HepG2 (cell line): ENCODE measurements around the gene KDM7A. TPM values are rescaled to one million over a fixed set of nuclear protein-coding genes. Genes with fewer than 3 reads are reported as not detected.

Experiments used
- CREB1 ChIP-seq, 2 experiments: fragments of 450-650 bp in 1 of 2; IDR thresholded peaks; 2 replicates each; pipeline ENCODE4 v1.6.1; 2016 to 2017; ENCODE audit warnings: control low read depth in 1 of 2, mild to moderate bottlenecking in 1 of 2, missing compliant biosample characterization in 1 of 2, missing genetic modification characterization in 1 of 2
- ERF ChIP-seq: IDR thresholded peaks from 2 replicates; pipeline ENCODE4 v1.6.1; 2018; ENCODE audit warnings: missing biosample characterization, missing genetic modification reagents
- GATAD2A ChIP-seq: IDR thresholded peaks from 2 replicates; pipeline ENCODE4 v1.6.1; 2016
- HDAC6 ChIP-seq: fragments of 200-600 bp; sonication (generic); IDR thresholded peaks from 2 replicates; pipeline ENCODE4 v1.7.0; 2017; ENCODE audit warnings: mild to moderate bottlenecking, antibody characterized with exemption, low read length, low read depth
- HES4 ChIP-seq: sonication (generic); formaldehyde crosslinking; IDR thresholded peaks from 2 replicates; pipeline ENCODE4 v1.9.0; 2021; ENCODE audit warnings: mild to moderate bottlenecking, missing genetic modification reagents, borderline replicate concordance
- HOXA5 ChIP-seq: sonication (generic); formaldehyde crosslinking; IDR thresholded peaks from 2 replicates; pipeline ENCODE4 v1.4.0; 2020; ENCODE audit warnings: missing genetic modification reagents
- KLF16 ChIP-seq, 2 experiments: sonication (generic) in 1 of 2; formaldehyde crosslinking in 1 of 2; IDR thresholded peaks; 2 replicates each; pipeline versions ENCODE4 v1.6.1 to v1.8.0; 2016 to 2023; ENCODE audit warnings: missing genetic modification reagents in 2 of 2, missing compliant biosample characterization in 1 of 2
- MXD3 ChIP-seq: IDR thresholded peaks from 2 replicates; pipeline ENCODE4 v1.6.1; 2016; ENCODE audit warnings: mild to moderate bottlenecking, missing biosample characterization, missing genetic modification reagents
- NAIF1 ChIP-seq: sonication (generic); formaldehyde crosslinking; IDR thresholded peaks from 2 replicates; pipeline ENCODE4 v1.5.0; 2020; ENCODE audit warnings: mild to moderate bottlenecking, missing genetic modification reagents, borderline replicate concordance
- NONO ChIP-seq, 2 experiments: fragments of 450-650 bp in 1 of 2; sonication (generic) in 1 of 2; formaldehyde crosslinking in 1 of 2; IDR thresholded peaks in 1 of 2; conservative IDR thresholded peaks in 1 of 2; 2 replicates each; pipeline versions ENCODE4 v1.6.1 to v1.8.0; 2017 to 2022; ENCODE audit warnings: mild to moderate bottlenecking in 1 of 2, missing genetic modification reagents in 1 of 2, moderate library complexity in 1 of 2
- PLSCR1 ChIP-seq: sonication (generic); formaldehyde crosslinking; IDR thresholded peaks from 2 replicates; pipeline ENCODE4 v1.5.0; 2020; ENCODE audit warnings: missing genetic modification reagents, mild to moderate bottlenecking, borderline replicate concordance
- RFX1 ChIP-seq: fragments of 450-650 bp; IDR thresholded peaks from 2 replicates; pipeline ENCODE4 v1.6.1; 2017
- RNF2 ChIP-seq: fragments of 450-650 bp; conservative IDR thresholded peaks from 2 replicates; pipeline ENCODE4 v1.6.1; 2016; ENCODE audit warnings: low read depth
- TCF12 ChIP-seq, 2 experiments: fragments of 450-650 bp in 1 of 2; sonication (generic) in 1 of 2; formaldehyde crosslinking in 1 of 2; IDR thresholded peaks; 2 replicates each; pipeline versions ENCODE4 v1.6.1 to v1.8.0; 2017 to 2022; ENCODE audit warnings: antibody characterized with exemption in 1 of 2, mild to moderate bottlenecking in 1 of 2, missing genetic modification reagents in 1 of 2, moderate library complexity in 1 of 2
- YY1 ChIP-seq: IDR thresholded peaks from 2 replicates; pipeline ENCODE4 v1.6.1; 2011; ENCODE audit warnings: low read length, low read depth, moderate library complexity, mild to moderate bottlenecking; ENCODE audit not compliant: insufficient read depth, insufficient replicate concordance
- ZHX2 ChIP-seq, 2 experiments: sonication (generic) in 1 of 2; formaldehyde crosslinking in 1 of 2; IDR thresholded peaks; 2 replicates each; pipeline versions ENCODE4 v1.6.1 to v1.9.0; 2014 to 2022; ENCODE audit warnings: antibody characterized with exemption in 1 of 2, borderline replicate concordance in 1 of 2, inconsistent platforms in 1 of 2, low read depth in 1 of 2, missing genetic modification reagents in 1 of 2
- ZMYM4 ChIP-seq: sonication (generic); formaldehyde crosslinking; IDR thresholded peaks from 2 replicates; pipeline ENCODE4 v1.8.1; 2023; ENCODE audit warnings: mild to moderate bottlenecking, missing genetic modification reagents
- ZNF251 ChIP-seq: sonication (generic); formaldehyde crosslinking; IDR thresholded peaks from 2 replicates; pipeline ENCODE4 v1.9.0; 2021; ENCODE audit warnings: mild to moderate bottlenecking, missing genetic modification reagents
- ZNF432 ChIP-seq: sonication (generic); formaldehyde crosslinking; IDR thresholded peaks from 2 replicates; pipeline ENCODE4 v1.5.0; 2020; ENCODE audit warnings: missing genetic modification reagents, mild to moderate bottlenecking, borderline replicate concordance
- ZNF577 ChIP-seq: sonication (generic); formaldehyde crosslinking; IDR thresholded peaks from 2 replicates; pipeline ENCODE4 v1.4.0; 2020; ENCODE audit warnings: mild to moderate bottlenecking, low read depth, missing genetic modification reagents, borderline replicate concordance
- ZNF652 ChIP-seq: IDR thresholded peaks from 2 replicates; pipeline ENCODE4 v1.6.1; 2016; ENCODE audit warnings: low read depth, borderline replicate concordance
- ZSCAN31 ChIP-seq: sonication (generic); formaldehyde crosslinking; IDR thresholded peaks from 2 replicates; pipeline ENCODE4 v1.5.0; 2020; ENCODE audit warnings: low read depth, mild to moderate bottlenecking, missing genetic modification reagents
- polyA plus RNA-seq, 8 experiments: library from polyadenylated mRNA; depleted of rRNA in 3 of 8; stranded (reverse) in 7 of 8; unstranded in 1 of 8; fragments of >200 nt; fragmentation: Illumina TruSeq in 4 of 8; extraction: Trizol in 4 of 8; gene quantifications; 2 replicates each; pipeline versions ENCODE4 v1.2.1 to v1.2.3, GENCODE V29; 2011 to 2016; ENCODE audit warnings: low read depth in 4 of 8, missing spikeins in 1 of 8, mixed read lengths in 1 of 8; ENCODE audit not compliant: insufficient read depth in 1 of 8
- total RNA-seq, 5 experiments: library from RNA; depleted of rRNA; stranded (reverse); fragments of >200 nt; fragmentation: Illumina TruSeq; extraction: Trizol; gene quantifications; 2 replicates each; pipeline ENCODE4 v1.2.3, GENCODE V29; 2016; ENCODE audit warnings: low read depth in 1 of 5

KDM7A gene
- total and polyA plus RNA-seq, 2 of the 13 experiments (the other 11 are each of a cell fraction or from before 2014, with no cell fraction given), result 10.8 to 16.8 TPM

GRCh38 chr7:140049339-140050024 is 127.3 kb downstream of the KDM7A start (continued):
- TF ChIP-seq ZHX2 (IDR thresholded peaks at IDR 0.05; ENCODE audit: low read depth), result no peak
- peak; percentile 51; the same call in 1 of the 2 replicates for TF ChIP-seq ZHX2 (CRISPR knock-in tag; IDR thresholded peaks at IDR 0.05; ENCODE audit: borderline replicate concordance)
- TF ChIP-seq MXD3 (CRISPR knock-in tag), result no peak; the same call in 1 of the 2 replicates
- TF ChIP-seq HOXA5 (CRISPR knock-in tag), result peak; percentile 86; the same call in 1 of the 2 replicates
- TF ChIP-seq ZMYM4, result peak; percentile 90
- no peak for TF ChIP-seq TCF12 (IDR thresholded peaks at IDR 0.05)
- TF ChIP-seq TCF12 (CRISPR knock-in tag; IDR thresholded peaks at IDR 0.05), result peak; percentile 99
- TF ChIP-seq HDAC6, result no peak
- TF ChIP-seq CREB1 (IDR thresholded peaks at IDR 0.05), result no peak
- TF ChIP-seq CREB1 (CRISPR knock-in tag; IDR thresholded peaks at IDR 0.05), result peak; percentile 65
- no peak for TF ChIP-seq ZNF577
- TF ChIP-seq RFX1, result no peak
- TF ChIP-seq RNF2, result no peak
- no peak for TF ChIP-seq PLSCR1
- no peak for TF ChIP-seq NONO (IDR thresholded peaks at IDR 0.05)
- TF ChIP-seq NONO (CRISPR knock-in tag; conservative IDR thresholded peaks at IDR 0.05), result peak; percentile 84
- peak; percentile 98 for TF ChIP-seq ERF
- peak; percentile 90 for TF ChIP-seq NAIF1 (CRISPR knock-in tag)
- no peak for TF ChIP-seq ZNF251 (CRISPR knock-in tag)
- TF ChIP-seq ZNF432, result no peak
- peak; percentile 83 for TF ChIP-seq ZSCAN31
- TF ChIP-seq KLF16 (CRISPR knock-in tag; IDR thresholded peaks at IDR 0.05), result peak in 1 of 2 experiments; percentile 90; a peak in 2 of 4 replicates
- no peak for TF ChIP-seq YY1
- TF ChIP-seq ZNF652 (CRISPR knock-in tag), result 0 out of 2 replicates have a peak, but pooled peaks have one; percentile 32
- TF ChIP-seq HES4 (CRISPR knock-in tag), result no peak
- peak; percentile 97 for TF ChIP-seq GATAD2A (CRISPR knock-in tag)
